ENCODE measurements around the gene GRXCR2. TPM values are rescaled to one million over a fixed set of nuclear protein-coding genes. Genes with fewer than 3 reads are reported as not detected.

GRXCR2 gene
- total RNA-seq, 1 donor from 2014 or later, result not detected

GRCh38 chr5:145834917-145835847 is 37.6 kb downstream of the GRXCR2 start, which contains the start of gene PRELID2:
PRELID2 (minus strand) TSS chr5:145835342; CDS start chr5:145835251, 91 bp downstream.
- peak; percentile 88 for DNase-seq

- DNase-seq, result peak; percentile 12
Observed at GRCh38 chr5:145834554-145834916, 38.3 kb downstream of the GRXCR2 start.

GRCh38 chr5:145833631-145834200 is 39.1 kb downstream of the GRXCR2 start:
- no peak for DNase-seq

- DNase-seq, result no peak
Observed at GRCh38 chr5:145830594-145830993, 42.2 kb downstream of the GRXCR2 start.

GRCh38 chr5:145829708-145830361 is 43.0 kb downstream of the GRXCR2 start:
- DNase-seq, result peak; percentile 45

GRCh38 chr5:145826895-145827674 is 45.7 kb downstream of the GRXCR2 start:
- no peak for DNase-seq

GRCh38 chr5:145825751-145826180 is 47.0 kb downstream of the GRXCR2 start:
- DNase-seq, result peak; percentile 77

- DNase-seq, result peak; percentile 29
Observed at GRCh38 chr5:145824040-145824439, 48.8 kb downstream of the GRXCR2 start.

- DNase-seq, result no peak
Observed at GRCh38 chr5:145818604-145819003, 54.2 kb downstream of the GRXCR2 start.

GRCh38 chr5:145812877-145813276 is 59.9 kb downstream of the GRXCR2 start:
- no peak for DNase-seq

- peak; percentile 83 for DNase-seq
Observed at GRCh38 chr5:145811834-145812625, 60.8 kb downstream of the GRXCR2 start.

Other genes with a start within 250 kb of the GRXCR2 start
- gene PRELID2, start 37.7 kb downstream of the GRXCR2 start, total RNA-seq, result 22.2 and 27.9 TPM in 2 replicates
- 0.05 and 0.17 TPM in 2 replicates for gene SH3RF2, start 63.6 kb upstream of the GRXCR2 start, total RNA-seq
- not detected in 2 replicates for gene PLAC8L1, start 232.6 kb upstream of the GRXCR2 start, total RNA-seq

Data from dermis blood vessel endothelial cell (primary cell).